ENCODE results near the gene TBC1D22A.

The TBC1D22A gene

GRCh38 chr22:47055461-47055860 lies 293.0 kb downstream of the TBC1D22A start:
- H3K4me3 ChIP-seq (ENCODE audit: low read depth, low read length), result no peak overlapping the region
- TF ChIP-seq CTCF (IDR thresholded peaks at IDR 0.05; ENCODE audit: low read depth, low read length), result no peak

GRCh38 chr22:47055921-47056320 lies 293.5 kb downstream of the TBC1D22A start:
- no peak overlapping the region for H3K4me3 ChIP-seq (ENCODE audit: low read depth, low read length)
- TF ChIP-seq CTCF (IDR thresholded peaks at IDR 0.05; ENCODE audit: low read depth, low read length), result no peak

GRCh38 chr22:47056361-47056760 lies 293.9 kb downstream of the TBC1D22A start:
- no peak for TF ChIP-seq CTCF (IDR thresholded peaks at IDR 0.05; ENCODE audit: low read depth, low read length)
- no peak overlapping the region for H3K4me3 ChIP-seq (ENCODE audit: low read depth, low read length)

- H3K4me3 ChIP-seq (ENCODE audit: low read depth, low read length), result no peak overlapping the region
Observed at GRCh38 chr22:47056776-47057470, 294.5 kb downstream of the TBC1D22A start.

GRCh38 chr22:47057916-47058585 lies 295.6 kb downstream of the TBC1D22A start:
- no peak overlapping the region for H3K4me3 ChIP-seq (ENCODE audit: low read depth, low read length)
- no peak for TF ChIP-seq CTCF (IDR thresholded peaks at IDR 0.05; ENCODE audit: low read depth, low read length)

More at GRCh38 chr22:47056776-47057470, 294.5 kb downstream of the TBC1D22A start:
- no peak for TF ChIP-seq CTCF (IDR thresholded peaks at IDR 0.05; ENCODE audit: low read depth, low read length)

- TF ChIP-seq CTCF (IDR thresholded peaks at IDR 0.05; ENCODE audit: low read depth, low read length), result no peak
- H3K4me3 ChIP-seq (ENCODE audit: low read depth, low read length), result no peak overlapping the region
Observed at GRCh38 chr22:47059076-47059475, 296.6 kb downstream of the TBC1D22A start.

- no peak overlapping the region for H3K4me3 ChIP-seq (ENCODE audit: low read depth, low read length)
- TF ChIP-seq CTCF (IDR thresholded peaks at IDR 0.05; ENCODE audit: low read depth, low read length), result no peak
Observed at GRCh38 chr22:47059701-47060161, 297.3 kb downstream of the TBC1D22A start.

Data from WI38 (cell line).